ENCODE measurements around the gene SDHA.
"Not testable (repeated sequence)": the region's sequence is repeated elsewhere in the genome, so short reads cannot be mapped to it uniquely, and the experiment has no call there.

DNA sequence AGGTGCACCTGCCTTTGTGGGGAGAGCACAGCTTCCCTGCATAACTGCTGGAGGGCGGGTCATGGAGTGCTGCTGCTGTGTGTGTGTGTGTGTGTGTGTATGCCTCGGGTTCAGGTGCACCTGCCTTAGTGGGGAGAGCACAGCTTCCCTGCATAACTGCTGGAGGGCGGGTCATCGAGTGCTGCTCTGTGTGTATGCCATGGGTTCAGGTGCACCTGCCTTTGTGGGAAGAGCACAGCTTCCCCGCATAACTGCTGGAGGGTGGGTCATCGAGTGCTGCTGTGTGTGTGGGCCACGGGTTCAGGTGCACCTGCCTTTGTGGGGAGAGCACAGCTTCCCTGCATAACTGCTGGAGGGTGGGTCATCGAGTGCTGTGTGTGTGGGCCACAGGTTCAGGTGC lies 84.3 kb downstream of the SDHA start:
- TF ChIP-seq, protein P1, sequence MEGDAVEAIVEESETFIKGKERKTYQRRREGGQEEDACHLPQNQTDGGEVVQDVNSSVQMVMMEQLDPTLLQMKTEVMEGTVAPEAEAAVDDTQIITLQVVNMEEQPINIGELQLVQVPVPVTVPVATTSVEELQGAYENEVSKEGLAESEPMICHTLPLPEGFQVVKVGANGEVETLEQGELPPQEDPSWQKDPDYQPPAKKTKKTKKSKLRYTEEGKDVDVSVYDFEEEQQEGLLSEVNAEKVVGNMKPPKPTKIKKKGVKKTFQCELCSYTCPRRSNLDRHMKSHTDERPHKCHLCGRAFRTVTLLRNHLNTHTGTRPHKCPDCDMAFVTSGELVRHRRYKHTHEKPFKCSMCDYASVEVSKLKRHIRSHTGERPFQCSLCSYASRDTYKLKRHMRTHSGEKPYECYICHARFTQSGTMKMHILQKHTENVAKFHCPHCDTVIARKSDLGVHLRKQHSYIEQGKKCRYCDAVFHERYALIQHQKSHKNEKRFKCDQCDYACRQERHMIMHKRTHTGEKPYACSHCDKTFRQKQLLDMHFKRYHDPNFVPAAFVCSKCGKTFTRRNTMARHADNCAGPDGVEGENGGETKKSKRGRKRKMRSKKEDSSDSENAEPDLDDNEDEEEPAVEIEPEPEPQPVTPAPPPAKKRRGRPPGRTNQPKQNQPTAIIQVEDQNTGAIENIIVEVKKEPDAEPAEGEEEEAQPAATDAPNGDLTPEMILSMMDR (IDR thresholded peaks at IDR 0.05; ENCODE audit: insufficient read depth, low read length, poor library complexity, severe bottlenecking): not testable (repeated sequence)
- not testable (repeated sequence) for TF ChIP-seq EZH2phosphoT487 (conservative IDR thresholded peaks at IDR 0.05; ENCODE audit: low read length)

All from SU-DHL-6 (cell line).